Measurements from ENCODE around the gene LRRC18.

- no peak for TF ChIP-seq POLR2A (IDR thresholded peaks at IDR 0.05)
- TF ChIP-seq CTCF (IDR thresholded peaks at IDR 0.05), result no peak
Measured at GRCh38 chr10:48924988-48925387, 14.7 kb downstream of the LRRC18 start.

Data from uterus (tissue), 2 donors.